GM12864 (cell line): ENCODE results near the gene MRPL22.
A peak's percentile ranks its signal among the peaks of the same experiment; 100 is the strongest.

Source experiments
- DNase-seq: peaks from one replicate; pipeline ENCODE4 v3.0.0-alpha.2; 2011; ENCODE audit warnings: low read depth
- H3K4me3 ChIP-seq: 2 replicates; pipeline ENCODE4 v1.5.1; 2011; ENCODE audit warnings: mild to moderate bottlenecking, low read depth, low read length, control low read depth
- TF ChIP-seq, protein P1 (sequence below): IDR thresholded peaks from 2 replicates; pipeline ENCODE4 v1.5.1; 2011; ENCODE audit warnings: low read depth, mild to moderate bottlenecking, moderate library complexity, low read length, control low read depth, inconsistent platforms; ENCODE audit errors: missing control alignments

The MRPL22 gene

DNA sequence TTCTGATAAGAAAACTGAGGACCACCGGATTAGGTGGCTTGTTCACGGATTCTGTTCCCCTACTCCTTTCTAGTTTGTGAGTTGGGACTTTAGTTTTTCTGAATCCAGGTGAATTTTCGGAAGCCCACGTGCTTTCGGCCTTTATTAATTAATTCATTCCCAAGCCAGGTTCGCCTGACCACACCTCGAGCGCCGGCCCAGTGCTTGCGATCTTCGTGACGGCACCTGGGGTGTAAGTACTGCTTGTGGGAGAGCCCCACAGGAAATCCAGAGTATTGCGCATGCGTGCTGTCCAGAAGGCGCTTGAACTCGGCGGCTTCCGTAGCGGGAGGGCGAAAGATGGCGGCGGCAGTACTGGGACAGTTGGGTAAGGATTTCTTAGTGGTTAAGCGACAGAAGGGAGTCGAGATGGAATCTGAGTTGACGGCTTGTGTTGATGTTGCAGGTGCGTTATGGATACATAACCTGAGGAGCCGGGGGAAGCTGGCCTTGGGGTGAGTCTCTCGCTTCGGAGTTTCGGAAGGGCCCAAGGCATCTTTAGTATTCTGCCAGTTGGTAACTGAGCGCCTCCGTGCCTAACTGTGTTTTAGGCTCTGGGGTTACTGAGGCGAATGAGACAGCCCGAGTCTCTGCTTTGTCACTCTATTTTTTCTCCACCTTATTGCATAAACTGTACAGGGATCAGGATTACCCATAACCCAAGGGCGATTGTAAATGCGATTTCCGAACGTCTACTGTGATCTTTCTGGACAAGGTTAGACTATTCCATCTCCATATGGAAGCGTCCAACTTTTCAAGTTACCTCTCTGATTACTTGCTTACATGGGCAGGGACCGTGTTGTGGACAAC lies at the start of gene MRPL22:
Gene MRPL22, plus strand, starts transcription at position 302 of the 849 bp plus-strand sequence. Its CDS starts 38 bp downstream, at position 340.
- TF ChIP-seq, protein P1, sequence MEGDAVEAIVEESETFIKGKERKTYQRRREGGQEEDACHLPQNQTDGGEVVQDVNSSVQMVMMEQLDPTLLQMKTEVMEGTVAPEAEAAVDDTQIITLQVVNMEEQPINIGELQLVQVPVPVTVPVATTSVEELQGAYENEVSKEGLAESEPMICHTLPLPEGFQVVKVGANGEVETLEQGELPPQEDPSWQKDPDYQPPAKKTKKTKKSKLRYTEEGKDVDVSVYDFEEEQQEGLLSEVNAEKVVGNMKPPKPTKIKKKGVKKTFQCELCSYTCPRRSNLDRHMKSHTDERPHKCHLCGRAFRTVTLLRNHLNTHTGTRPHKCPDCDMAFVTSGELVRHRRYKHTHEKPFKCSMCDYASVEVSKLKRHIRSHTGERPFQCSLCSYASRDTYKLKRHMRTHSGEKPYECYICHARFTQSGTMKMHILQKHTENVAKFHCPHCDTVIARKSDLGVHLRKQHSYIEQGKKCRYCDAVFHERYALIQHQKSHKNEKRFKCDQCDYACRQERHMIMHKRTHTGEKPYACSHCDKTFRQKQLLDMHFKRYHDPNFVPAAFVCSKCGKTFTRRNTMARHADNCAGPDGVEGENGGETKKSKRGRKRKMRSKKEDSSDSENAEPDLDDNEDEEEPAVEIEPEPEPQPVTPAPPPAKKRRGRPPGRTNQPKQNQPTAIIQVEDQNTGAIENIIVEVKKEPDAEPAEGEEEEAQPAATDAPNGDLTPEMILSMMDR, result no peak
- peak; percentile 93 for DNase-seq
- peak within 1 kb of the TSS; percentile 75 for H3K4me3 ChIP-seq

- TF ChIP-seq, protein P1, result no peak
- H3K4me3 ChIP-seq, result no peak overlapping the region
- no peak for DNase-seq
Measured at GRCh38 chr5:154892369-154892771, 48.5 kb upstream of the MRPL22 start.

- DNase-seq, result no peak
- TF ChIP-seq, protein P1, result no peak
- H3K4me3 ChIP-seq, result no peak overlapping the region
Measured at GRCh38 chr5:154893381-154893780, 47.5 kb upstream of the MRPL22 start.

- TF ChIP-seq, protein P1, result no peak
- no peak for DNase-seq
- no peak overlapping the region for H3K4me3 ChIP-seq
Measured at GRCh38 chr5:154895606-154896561, 45.0 kb upstream of the MRPL22 start.

- TF ChIP-seq, protein P1, result no peak
- no peak for DNase-seq
- no peak overlapping the region for H3K4me3 ChIP-seq
Measured at GRCh38 chr5:154896562-154897165, 44.2 kb upstream of the MRPL22 start.

GRCh38 chr5:154898210-154898609 lies 42.7 kb upstream of the MRPL22 start:
- no peak for DNase-seq
- TF ChIP-seq, protein P1, result no peak
- H3K4me3 ChIP-seq, result no peak overlapping the region
